Transverse colon (tissue), 4 donors: ENCODE results near the gene BASP1.

Experiments
- CTCF ChIP-seq, 5 experiments: fragments of 200-600 bp in 3 of 5; fragments of 450-650 bp in 2 of 5; sonication (generic) in 3 of 5; IDR thresholded peaks; 1 replicate in 2 of 5; 2 replicates in 3 of 5; pipeline ENCODE4 v1.5.1; 2016 to 2017; ENCODE audit warnings: antibody characterized with exemption in 5 of 5, inconsistent platforms in 3 of 5, mild to moderate bottlenecking in 2 of 5, moderate library complexity in 1 of 5
- POLR2AphosphoS5 ChIP-seq, 3 donors: sonication (generic); formaldehyde crosslinking; IDR thresholded peaks; one replicate each; pipeline ENCODE4 v1.6.1; 2016; ENCODE audit warnings: antibody characterized with exemption in 3 of 3

DNA sequence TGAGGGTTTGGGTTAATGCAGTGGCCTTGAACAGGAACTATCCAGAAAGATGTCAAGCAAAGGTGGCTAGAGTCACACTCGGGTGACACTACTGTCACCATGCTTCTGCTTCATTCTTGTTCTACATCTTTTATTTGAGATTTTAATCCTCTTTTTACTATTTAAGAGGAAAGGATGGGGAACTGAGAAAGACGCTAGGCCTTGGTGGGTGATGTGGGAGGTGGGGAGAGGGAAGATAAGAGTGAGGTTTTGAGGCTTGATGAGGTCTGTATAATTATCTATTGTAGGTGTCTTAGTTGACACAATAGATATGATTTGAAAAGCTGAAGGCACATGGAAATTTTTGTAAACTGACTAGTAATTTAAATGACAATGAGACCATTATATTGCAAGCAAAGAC is 3.5 kb upstream of the BASP1 start:
- TF ChIP-seq CTCF (IDR thresholded peaks at IDR 0.05) (no peak), POLR2AphosphoS5 (IDR thresholded peaks at IDR 0.05) (no peak)
